ENCODE data around the gene GOLGA5.
"Not testable (repeated sequence)": the region's sequence is repeated elsewhere in the genome, so short reads cannot be mapped to it uniquely, and the experiment has no call there.

GOLGA5 gene, protein sequence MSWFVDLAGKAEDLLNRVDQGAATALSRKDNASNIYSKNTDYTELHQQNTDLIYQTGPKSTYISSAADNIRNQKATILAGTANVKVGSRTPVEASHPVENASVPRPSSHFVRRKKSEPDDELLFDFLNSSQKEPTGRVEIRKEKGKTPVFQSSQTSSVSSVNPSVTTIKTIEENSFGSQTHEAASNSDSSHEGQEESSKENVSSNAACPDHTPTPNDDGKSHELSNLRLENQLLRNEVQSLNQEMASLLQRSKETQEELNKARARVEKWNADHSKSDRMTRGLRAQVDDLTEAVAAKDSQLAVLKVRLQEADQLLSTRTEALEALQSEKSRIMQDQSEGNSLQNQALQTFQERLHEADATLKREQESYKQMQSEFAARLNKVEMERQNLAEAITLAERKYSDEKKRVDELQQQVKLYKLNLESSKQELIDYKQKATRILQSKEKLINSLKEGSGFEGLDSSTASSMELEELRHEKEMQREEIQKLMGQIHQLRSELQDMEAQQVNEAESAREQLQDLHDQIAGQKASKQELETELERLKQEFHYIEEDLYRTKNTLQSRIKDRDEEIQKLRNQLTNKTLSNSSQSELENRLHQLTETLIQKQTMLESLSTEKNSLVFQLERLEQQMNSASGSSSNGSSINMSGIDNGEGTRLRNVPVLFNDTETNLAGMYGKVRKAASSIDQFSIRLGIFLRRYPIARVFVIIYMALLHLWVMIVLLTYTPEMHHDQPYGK

DNA sequence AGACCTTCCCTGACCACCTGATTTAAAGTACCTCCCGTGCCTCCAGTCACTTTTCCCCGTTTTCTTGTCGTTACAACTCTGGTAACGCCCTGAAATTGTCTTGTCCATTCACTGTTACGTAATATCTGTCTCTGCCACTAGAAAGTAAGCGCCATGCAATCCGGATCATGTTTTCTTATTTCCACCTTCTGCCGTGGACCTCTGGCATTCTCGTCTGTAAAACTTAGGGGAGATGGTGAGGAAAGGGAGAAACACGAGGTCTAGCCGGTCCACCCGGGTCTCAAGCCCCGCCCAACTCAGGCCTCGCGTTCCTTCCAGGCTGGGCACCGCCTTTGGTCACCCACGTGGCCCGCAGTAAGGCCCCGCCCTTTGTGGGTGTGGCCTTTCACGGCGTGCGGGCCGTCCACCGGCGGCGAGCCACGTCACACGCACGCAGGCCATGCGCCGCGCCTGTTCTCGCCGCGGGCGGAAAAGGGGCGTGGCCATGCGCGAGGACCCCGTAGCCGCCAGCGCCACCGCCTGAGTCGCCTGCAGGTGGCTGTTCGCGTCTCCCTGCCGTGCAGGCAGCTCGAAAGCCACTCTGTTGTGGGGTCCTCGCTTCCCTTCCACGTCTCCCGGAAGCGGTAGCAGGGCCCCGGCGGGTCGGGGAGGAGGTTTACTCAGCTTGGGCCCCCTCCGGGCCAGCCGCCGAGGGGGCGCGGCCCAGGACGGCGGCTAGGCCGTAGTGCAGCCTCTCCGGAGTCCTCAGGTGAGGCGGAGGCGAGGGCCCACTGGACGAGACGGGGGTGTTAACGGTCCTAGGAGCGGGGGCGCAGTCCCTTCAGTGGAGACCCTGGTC lies at the start of gene GOLGA5:
Gene GOLGA5 (plus strand): TSS at position 597 of the 838 bp plus-strand sequence. CDS start 3,133 bp downstream, outside the sequence.
- peak; percentile 83 for DNase-seq

DNA sequence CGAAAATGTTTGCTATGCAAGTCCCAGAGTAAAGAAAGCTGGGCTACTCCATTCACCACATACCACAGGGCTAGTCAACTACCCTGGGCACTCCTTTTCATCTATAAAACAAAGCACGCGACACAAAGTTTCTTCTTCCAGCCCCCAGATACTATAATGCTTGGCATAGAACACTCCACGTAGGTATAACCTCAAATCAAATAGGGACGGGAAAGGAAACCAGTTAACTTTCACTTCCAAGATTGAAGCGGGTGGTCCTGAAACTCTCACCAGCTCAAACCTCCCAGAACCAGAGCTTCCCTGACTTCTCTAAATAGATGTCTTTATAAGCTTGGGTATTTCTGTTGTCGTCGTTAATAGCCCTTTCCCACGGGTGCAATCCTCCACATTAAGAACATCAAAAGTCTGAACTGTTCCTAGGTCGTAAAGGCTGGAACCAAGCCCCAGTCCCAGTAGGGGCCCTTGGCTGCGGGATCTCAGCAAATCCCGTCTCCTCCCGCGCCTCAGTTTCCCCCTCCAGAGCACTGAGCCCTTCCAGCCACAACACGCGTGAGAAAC lies 46.3 kb upstream of the GOLGA5 start:
- DNase-seq = no peak

DNA sequence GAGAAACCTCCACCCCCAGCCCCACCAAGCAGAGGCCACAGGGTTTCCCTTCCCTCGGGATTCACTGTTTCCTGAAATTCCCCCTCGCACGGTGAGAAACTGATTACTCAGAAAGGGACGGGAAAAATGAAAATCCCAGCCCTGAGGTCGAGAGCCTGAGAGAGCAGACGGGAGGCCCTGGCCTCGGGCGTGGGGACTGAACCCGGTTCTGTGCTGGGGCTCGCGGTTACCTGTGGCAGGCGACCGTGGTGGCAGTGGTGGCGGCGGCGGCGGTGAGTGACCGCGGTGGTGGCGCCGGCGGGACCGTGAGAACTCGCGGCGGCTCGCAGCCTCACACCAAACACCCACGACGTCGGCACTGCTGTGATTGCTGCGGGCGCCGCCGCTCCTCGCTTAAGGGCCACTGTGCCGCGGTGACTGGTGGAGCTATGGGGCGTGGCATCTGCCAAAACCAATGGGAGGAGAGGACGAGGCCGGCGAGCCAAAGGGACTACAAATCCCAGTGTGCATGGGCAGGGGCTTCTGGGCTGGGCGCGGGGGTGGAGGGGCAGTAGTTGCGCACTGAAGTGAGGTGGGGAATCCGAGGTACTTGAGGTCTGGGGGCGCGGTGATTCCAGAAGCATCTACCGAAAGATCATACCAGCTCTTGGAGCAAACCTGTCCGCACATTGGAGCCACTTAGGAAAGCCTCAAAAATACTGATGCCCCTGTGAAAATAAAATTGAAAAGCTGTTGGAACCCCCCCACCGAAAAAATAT lies 45.7 kb upstream of the GOLGA5 start, which contains the start of gene LGMN:
Gene LGMN (minus strand): TSS at position 369 of the 758 bp plus-strand sequence. CDS start 15,841 bp downstream, outside the sequence.
- peak; percentile 90 for DNase-seq

DNA sequence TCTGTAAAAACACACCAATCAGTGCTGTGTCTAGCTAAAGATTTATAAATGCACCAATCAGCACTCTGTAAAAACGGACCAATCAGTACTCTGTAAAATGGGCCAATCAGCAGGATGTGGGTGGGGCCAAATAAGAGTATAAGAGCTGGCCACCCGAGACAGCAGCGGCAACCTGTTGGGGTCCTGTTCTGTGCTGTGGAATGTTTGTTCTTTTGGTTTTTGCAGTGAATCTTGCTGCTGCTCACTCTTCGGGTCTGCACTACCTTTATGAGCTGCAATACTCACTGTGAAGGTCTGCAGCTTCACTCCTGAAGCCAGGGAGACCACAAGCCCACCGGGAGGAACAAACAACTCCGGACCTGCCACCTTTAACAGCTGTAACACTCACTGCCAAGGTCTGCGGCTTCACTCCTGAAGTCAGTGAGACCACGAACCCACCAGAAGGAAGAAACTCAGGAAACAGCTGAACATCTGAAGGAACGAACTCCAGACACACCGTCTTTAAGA lies 43.8 kb upstream of the GOLGA5 start:
- not testable (repeated sequence) for DNase-seq

DNA sequence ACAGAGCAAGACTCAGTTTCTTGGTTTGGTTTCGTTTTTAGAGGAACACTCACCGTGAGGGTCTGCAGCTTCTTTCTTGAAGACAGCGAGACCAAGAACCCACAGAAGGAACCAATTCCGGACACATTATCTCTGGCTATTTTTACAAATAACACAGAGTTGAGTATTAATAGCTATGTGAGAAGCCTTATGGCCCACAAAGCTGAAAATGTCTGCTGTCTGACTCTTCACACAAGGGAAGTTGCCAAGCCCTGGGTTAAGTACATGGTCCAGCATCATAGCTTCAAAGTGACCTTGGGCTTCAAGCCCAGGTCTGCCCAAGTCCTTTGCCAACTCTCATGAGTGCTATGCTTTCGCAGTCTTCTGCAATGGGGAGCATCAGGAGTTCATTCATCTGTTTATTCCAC lies 43.1 kb upstream of the GOLGA5 start:
- no peak for DNase-seq

DNA sequence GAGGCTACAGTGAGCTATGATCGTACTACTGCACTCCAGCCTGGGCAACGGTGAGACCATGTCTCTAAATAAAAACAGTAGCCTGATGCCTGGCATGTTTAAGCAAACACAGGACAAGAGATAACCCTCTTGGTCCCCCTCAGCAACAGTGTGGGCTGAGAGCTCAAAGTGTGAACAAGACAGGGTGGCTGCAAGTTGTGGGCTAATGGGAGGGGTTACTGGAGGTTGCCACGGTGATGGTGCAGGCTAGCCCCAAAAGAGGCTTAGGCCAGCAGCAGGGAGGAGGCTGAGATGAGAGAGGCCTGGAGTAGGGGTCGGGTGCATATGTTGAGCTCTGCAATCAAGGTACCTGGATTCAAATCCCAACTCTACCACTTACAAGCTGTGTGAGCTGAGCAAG lies 42.3 kb upstream of the GOLGA5 start:
- no peak for DNase-seq

DNA sequence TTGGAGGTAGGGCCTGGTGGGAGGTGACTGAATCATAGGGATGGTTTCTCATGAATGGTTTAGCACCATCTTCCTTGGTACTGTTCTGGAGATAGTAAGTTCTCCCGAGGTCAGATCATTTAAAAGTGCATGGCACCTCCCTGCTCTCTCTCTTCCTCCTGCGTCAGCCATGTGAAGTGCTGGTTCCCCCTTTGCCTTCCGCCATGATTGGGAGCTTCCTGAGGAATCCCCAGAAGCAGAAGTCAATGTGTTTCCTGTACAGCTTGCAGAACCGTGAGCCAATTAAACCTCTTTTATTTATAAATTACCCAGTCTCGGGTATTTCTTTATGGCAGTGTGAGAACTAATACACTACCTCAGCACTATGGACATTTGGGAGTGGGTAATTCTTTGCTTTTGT lies 40.9 kb upstream of the GOLGA5 start:
- no peak for DNase-seq

DNA sequence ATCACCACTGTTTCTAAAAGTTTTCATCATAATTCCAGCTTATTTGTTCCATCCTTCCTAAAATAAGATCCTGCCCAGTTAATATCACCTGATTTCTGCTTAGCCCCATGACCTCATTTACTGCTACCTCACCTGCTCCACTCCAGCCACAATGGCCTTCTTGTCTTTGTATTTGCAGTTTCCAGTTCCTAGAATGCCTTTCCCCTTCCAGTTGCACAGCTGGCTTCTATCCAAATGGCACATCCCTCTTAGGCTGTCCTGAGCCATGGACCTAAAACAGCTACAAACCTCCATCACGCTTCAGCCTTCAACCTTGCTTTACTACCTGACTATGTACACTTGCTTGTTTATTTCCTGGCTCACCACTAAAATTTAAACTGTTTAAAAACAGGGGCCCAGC lies 39.1 kb upstream of the GOLGA5 start:
- DNase-seq = no peak

DNA sequence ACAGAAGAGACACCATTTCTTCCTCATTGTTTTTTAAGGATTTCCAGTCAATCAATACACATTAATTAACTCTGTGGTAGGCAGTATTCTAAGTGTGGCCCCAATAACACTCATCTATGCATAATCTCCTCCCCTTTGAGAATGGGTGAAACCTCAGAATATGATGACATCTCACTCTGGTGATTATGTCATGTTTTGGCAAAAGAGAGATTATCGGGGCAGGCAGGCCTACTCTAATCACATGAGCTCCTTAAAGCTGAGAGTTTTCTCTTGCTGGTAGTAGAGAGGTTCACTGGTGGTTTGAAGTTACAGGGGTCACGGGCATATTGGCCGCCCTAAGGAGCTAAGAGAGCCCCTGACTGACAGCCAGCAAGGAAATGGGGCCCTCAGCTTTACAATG lies 38.6 kb upstream of the GOLGA5 start:
- DNase-seq = no peak

DNA sequence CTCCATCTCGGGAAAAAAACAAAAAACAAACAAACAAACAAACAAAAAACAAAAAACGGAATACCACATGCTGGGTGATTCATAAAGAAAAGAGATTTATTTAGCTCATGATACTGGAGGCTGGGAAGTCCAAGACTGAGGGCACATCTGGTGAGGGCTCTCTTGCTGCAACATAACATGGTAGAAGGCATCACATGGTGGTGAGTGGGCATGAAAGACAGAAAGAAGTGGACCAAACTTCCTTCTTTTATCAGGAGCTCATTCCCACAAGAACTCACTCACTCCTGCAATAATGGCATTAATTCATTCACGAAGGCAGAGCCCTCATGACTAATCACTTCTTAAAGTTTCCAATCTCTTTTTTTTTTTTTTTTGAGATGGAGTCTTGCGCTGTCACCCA lies 37.7 kb upstream of the GOLGA5 start:
- DNase-seq = no peak

DNA sequence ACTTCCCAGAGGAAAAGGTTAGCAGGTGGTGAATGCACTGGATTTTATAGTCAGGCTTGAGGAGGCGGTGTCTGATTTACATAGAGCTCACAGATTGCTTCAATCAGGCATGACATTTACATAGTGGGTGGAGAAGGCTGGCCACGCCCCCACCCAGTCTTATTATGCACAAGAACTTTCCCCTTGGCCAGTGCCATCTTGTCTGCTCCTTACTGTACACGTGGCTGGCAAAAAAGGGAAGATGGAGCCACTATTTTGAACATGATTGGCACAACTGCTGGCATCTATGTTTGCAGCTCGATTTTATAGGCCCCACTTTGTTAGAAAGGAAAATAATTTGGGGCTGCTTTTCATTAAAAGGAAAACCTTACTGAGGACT lies 34.8 kb upstream of the GOLGA5 start:
- DNase-seq = peak; percentile 68

DNA sequence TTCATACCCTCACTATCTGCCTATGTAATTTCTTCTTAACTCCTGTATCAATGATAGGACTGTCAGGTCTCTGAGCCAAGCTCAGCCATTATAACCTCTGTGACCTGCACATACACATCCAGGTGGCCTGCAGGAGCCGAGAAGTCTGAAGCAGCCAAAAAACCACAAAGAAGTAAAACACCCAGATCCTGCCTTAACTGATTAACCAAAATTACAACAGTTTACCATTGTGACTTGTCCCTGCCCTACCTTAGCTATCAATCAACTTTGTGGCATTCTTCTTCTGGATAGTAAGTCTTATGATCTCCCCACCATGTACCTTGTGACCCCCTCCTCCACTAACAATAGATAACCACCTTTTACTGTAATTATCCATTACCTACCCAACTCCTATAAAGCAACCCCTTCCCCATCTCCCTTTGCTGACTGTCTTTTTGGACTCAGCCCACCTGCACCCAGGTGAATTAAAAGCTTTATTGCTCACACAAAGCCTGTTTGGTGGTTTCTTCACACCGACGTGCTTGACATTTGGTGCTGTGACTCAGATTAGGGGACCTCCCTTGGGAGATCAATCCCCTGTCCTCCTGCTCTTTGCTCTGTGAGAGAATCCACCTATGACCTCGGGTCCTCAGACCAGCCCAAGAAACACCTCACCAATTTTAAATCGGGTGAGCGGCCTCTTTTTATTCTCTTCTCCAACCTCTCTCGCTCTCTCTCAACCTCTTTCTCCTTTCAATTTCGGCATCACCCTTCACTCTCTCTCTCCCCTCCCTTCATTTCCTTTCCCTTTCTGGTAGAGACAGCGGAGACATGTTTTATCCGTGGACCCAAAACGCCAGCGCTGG lies 34.2 kb upstream of the GOLGA5 start:
- DNase-seq = no peak

DNA sequence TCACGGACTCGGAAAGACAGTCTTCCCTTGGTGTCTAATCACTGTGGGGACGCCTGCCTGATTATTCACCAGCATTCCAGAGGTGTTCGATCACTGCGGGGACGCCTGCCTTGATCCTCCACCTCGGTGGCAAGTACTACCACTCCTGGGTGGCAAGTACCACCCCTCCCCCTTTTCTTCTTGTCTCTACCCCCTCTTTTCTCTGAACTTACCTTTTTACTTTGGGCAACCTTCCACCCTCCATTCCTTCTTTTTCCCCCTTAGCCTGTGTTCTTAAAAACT lies 33.6 kb upstream of the GOLGA5 start:
- no peak for DNase-seq

DNA sequence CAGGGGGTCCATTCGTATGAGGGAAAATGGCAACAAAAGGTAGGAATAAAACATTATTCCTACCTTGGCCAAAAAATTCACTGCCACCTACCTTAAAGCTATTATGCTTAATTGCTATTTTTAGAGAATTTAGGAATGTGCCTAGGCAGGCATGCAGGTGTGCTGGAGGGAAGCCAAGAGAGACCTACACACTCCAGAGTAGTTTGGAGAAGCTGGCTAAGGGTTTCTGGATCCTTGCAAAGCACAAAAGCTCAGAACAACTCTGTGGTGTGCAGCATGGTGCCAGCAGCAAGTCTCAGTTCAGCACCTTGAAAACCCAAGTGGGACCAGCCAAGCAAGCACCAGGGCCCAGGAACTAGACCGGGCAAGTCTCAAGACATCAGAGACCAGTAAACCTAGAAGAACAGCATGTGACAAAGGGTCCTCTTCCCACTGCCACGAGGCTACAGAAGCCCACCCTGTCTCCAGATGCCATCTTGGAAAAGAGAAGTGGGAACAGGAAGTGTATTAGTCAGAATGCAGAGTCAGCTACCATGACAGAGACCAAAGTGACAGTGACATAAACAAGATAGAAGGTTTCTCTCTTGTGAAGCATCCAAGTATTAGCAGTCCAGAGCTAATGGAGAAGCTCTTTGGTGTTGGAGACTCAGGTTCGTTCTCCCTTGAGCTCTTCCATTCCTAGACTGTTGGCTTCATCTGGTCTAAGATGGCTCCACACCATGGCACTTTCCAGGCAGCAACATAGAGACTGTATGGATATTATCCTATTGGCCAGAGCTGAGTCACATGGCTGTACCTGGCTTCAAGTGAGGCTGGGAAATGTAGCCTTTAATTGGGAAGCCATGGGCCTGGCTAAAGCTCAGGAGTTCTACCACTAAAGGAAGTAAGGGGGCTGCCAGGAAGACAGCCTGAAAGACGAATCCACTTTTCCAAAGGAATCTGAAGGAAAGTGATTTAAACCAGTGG lies 30.2 kb upstream of the GOLGA5 start:
- DNase-seq = not testable (repeated sequence)

DNA sequence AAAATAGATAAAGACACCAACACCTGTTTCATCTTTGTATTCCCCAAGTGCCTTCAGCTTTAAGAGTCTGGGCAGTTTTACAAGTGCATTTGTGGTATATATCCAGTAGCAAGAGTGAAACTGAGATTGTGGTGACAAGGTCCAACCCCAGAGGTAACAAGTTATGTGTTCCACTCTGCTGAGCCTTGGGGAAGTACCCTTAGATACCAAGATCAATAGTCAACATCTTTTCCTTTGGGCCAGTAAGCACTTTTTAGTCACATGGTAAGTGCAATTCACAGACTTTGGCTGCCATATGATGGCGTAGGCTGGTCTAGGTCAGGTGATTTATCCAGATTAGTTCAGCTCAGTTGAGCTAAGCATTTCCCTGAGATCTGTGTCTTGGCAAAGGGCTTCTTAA lies 25.9 kb upstream of the GOLGA5 start:
- DNase-seq = not testable (repeated sequence)

DNA sequence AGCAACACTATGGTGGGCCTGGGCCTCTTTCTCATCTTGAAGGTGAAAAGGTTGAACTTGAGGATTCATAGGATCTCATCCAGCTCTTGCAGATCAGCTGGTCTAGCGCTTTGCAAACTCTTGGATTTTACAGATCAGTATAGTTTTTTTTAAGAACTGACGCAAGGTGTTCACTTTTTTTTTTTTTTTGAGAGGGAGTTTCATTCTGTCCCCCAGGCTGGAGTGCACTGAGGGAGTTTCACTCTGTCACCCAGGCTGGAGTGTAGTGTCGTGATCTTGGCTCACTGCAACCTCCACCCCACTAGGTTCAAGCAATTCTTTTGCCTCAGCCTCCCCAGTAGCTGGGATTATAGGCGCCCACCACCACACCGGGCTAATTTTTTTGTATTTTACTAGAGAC lies 25.3 kb upstream of the GOLGA5 start:
- DNase-seq = no peak

DNA sequence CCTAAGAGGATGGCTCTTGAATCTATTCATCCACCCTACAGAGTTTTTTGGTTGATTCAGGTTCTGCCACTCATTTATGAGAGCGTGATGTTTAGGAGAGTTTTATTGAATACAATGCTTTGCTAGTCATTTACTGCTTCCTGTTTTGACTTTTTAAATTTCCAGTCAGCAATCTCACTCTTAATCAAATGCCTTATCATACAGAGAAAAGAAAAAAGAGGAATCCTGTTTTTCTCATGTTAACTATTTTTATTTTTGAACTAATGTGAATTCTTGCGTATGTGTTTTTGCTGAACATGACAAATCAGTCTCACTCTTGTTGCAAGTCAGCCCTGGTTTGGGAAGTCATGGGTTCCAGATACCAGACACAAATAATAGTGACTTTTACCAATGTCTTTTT lies 23.6 kb upstream of the GOLGA5 start:
- no peak for DNase-seq

DNA sequence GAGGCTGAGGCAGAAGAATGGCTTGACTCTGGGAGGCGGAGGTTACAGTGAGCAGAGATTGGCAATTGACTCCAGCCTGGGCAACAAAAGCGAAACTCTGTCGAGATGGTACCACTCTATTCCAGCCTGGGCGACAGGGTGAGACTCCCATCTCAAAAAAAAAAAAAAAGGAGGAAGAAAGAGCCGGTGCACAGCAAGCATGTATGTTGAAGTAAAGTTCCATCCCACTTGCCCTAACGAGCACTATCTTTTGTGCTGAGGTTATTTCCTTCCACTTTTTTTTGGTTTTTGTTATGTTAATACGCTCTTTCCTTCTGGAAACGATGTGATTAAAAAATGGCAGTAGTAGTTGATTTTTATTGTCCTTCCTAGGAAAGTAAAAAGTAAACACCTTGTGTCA lies 19.5 kb upstream of the GOLGA5 start:
- DNase-seq = no peak

DNA sequence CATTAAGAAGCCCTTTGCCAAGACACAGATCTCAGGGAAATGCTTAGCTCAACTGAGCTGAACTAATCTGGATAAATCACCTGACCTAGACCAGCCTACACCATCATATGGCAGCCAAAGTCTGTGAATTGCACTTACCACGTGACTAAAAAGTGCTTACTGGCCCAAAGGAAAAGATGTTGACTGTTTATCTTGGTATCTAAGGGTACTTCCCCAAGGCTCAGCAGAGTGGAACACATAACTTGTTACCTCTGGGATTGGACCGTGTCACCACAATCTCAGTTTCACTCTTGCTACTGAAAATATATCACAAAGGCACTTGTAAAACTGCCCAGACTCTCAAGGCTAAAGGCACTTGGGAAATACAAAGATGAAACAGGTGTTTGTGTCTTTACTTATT lies 18.8 kb upstream of the GOLGA5 start:
- not testable (repeated sequence) for DNase-seq
